ENCODE results near the gene MAST3. TPM values are rescaled to one million over a fixed set of nuclear protein-coding genes. Genes with fewer than 3 reads are reported as not detected.
"Not testable (repeated sequence)": the region's sequence is repeated elsewhere in the genome, so short reads cannot be mapped to it uniquely, and the experiment has no call there.

The MAST3 gene
- total RNA-seq, 1 donor from 2014 or later: 3.9 TPM

DNA sequence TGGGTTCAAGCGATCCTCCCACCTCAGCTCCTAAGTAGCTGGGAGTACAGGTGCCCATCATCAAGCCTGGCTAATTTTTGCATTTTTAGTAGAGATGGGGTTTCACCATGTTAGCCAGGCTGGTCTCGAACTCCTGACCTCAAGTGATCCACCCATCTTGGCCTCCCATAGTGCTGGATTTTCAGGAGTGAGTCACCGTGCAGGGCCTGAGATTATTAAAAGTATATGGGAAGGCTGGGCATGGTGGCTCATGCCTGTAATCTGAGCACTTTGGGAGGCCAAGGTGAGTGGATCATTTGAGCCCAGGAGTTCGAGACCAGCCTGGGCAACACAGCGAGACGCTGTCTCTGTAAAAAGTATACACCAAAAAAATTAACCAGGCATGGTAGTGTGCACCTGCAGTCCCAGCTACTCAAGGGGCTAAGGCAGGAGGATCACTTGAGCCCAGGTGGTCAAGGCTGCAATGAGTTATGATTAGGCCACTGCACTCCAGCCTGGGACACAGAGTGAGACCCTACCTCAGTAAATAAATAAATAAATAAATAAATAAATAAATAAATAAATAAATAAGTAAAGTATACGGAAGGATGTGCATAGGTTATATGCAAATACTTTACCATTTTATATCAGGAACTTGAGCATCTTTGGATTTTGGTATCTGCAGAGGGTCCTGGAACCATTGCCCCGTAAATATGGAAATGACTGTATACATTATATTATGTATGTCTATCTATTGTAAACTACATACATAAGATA is 11.7 kb upstream of the MAST3 start:
- H3K27me3 Mint-ChIP-seq (ENCODE audit: unreplicated experiment): peaks cover 1% of the 10 kb centered on the region
- no peak for DNase-seq (ENCODE audit: low spot score)
- H3K27ac Mint-ChIP-seq (ENCODE audit: unreplicated experiment): no peak overlapping the region
- TF ChIP-seq, protein P1, sequence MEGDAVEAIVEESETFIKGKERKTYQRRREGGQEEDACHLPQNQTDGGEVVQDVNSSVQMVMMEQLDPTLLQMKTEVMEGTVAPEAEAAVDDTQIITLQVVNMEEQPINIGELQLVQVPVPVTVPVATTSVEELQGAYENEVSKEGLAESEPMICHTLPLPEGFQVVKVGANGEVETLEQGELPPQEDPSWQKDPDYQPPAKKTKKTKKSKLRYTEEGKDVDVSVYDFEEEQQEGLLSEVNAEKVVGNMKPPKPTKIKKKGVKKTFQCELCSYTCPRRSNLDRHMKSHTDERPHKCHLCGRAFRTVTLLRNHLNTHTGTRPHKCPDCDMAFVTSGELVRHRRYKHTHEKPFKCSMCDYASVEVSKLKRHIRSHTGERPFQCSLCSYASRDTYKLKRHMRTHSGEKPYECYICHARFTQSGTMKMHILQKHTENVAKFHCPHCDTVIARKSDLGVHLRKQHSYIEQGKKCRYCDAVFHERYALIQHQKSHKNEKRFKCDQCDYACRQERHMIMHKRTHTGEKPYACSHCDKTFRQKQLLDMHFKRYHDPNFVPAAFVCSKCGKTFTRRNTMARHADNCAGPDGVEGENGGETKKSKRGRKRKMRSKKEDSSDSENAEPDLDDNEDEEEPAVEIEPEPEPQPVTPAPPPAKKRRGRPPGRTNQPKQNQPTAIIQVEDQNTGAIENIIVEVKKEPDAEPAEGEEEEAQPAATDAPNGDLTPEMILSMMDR (IDR thresholded peaks at IDR 0.05; ENCODE audit: unreplicated experiment): no peak
- no peak overlapping the region for H3K4me3 Mint-ChIP-seq (ENCODE audit: unreplicated experiment)
- no peaks in the 10 kb centered on the region for H3K4me1 Mint-ChIP-seq (ENCODE audit: unreplicated experiment)
- H3K9me3 Mint-ChIP-seq (ENCODE audit: unreplicated experiment): no peaks in the 10 kb centered on the region
- H3K36me3 Mint-ChIP-seq (ENCODE audit: low read depth, unreplicated experiment): no peaks in the 10 kb centered on the region

DNA sequence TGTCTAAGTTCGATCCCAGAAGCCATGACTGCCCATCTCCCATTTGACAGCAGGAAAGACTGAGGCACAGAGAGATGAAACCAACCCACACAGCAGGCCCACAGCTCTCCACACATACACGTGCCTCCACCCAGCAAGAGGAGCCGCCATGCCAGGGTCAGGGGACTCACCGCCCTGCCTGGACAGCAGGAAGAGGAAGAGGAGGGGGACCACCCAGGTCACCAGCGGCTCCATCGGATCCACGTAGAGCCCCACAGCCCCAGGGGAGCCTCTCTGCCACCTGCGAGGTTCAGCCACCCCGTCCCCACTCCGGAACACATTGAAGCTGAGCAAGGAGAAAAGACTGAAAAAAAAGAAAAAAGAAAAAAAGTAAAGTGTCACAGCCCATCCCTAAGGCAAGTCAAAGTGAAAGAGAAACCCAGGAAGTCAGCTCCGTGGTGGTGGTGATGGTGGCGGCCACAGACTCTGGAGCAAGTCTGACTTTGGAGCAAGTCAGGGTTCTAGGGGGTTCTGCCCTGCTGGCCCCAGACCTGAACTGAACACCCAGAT is 10.9 kb upstream of the MAST3 start, which contains the start of gene IL12RB1:
IL12RB1 (minus strand) TSS at position 345 of the 549 bp plus-strand sequence; CDS start at position 234, 111 bp downstream.
- DNase-seq (ENCODE audit: low spot score): no peak
- peaks cover 1% of the 10 kb centered on the region for H3K27me3 Mint-ChIP-seq (ENCODE audit: unreplicated experiment)
- TF ChIP-seq, protein P1 (IDR thresholded peaks at IDR 0.05; ENCODE audit: unreplicated experiment): no peak
- no peak within 1 kb of the TSS for H3K4me3 Mint-ChIP-seq (ENCODE audit: unreplicated experiment)
- no peaks in the 10 kb centered on the region for H3K9me3 Mint-ChIP-seq (ENCODE audit: unreplicated experiment)
- no peaks in the 10 kb centered on the region for H3K36me3 Mint-ChIP-seq (ENCODE audit: low read depth, unreplicated experiment)
- no peak within 1 kb of the TSS for H3K27ac Mint-ChIP-seq (ENCODE audit: unreplicated experiment)
- H3K4me1 Mint-ChIP-seq (ENCODE audit: unreplicated experiment): no peaks in the 10 kb centered on the region

DNA sequence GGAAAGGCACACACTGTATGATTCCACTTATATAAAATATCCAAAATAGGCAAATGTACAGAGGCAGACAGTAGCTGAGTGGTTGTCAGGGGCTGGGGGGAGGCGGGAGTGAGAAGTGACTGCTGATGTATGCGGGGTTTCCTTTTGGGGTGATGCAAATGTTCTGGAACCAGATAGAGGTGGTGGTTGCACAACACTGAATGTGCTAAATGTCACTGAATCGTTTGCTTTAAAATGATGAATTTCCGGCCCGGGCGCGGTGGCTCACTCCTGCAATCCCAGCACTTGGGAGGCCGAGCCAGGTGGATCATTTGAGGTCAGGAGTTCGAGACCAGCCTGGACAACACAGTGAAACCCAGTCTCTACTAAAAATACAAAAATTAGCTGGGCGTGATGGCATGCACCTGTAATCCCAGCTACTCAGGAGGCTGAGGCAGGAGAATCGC is 8.5 kb upstream of the MAST3 start:
- not testable (repeated sequence) for H3K9me3 Mint-ChIP-seq (ENCODE audit: unreplicated experiment); H3K27ac Mint-ChIP-seq (ENCODE audit: unreplicated experiment)

DNA sequence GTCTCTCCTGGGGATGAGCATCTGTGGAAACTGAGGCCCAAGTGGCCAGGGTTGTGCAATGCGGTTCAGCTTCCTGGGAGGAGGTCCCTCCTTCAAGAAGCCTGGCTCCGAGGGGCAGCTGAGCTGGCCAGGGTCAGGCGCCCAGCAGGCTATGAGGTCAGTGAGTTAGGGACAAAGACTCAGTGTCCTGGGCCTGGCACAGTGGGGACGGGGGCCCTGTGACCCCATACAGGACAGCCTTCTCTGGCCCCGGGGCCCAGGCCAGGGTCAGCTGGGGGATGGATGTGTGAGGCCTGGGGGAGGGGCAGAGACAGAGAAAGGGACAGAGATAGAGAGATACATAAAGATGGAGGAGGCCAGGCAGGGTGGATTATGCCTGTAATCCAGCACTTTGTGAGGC is 7.9 kb upstream of the MAST3 start:
- no peak for DNase-seq (ENCODE audit: low spot score)
- TF ChIP-seq, protein P1 (IDR thresholded peaks at IDR 0.05; ENCODE audit: unreplicated experiment): no peak
- H3K4me1 Mint-ChIP-seq (ENCODE audit: unreplicated experiment): no peaks in the 10 kb centered on the region
- H3K27ac Mint-ChIP-seq (ENCODE audit: unreplicated experiment): no peak overlapping the region
- H3K4me3 Mint-ChIP-seq (ENCODE audit: unreplicated experiment): no peak overlapping the region
- no peaks in the 10 kb centered on the region for H3K9me3 Mint-ChIP-seq (ENCODE audit: unreplicated experiment)
- no peaks in the 10 kb centered on the region for H3K36me3 Mint-ChIP-seq (ENCODE audit: low read depth, unreplicated experiment)
- peaks cover 3% of the 10 kb centered on the region for H3K27me3 Mint-ChIP-seq (ENCODE audit: unreplicated experiment)

More for the DNA sequence above, 8.5 kb upstream of the MAST3 start:
- DNase-seq (ENCODE audit: low spot score); H3K4me1 Mint-ChIP-seq (ENCODE audit: unreplicated experiment); H3K4me3 Mint-ChIP-seq (ENCODE audit: unreplicated experiment); H3K36me3 Mint-ChIP-seq (ENCODE audit: low read depth, unreplicated experiment); H3K27me3 Mint-ChIP-seq (ENCODE audit: unreplicated experiment): not testable (repeated sequence)

DNA sequence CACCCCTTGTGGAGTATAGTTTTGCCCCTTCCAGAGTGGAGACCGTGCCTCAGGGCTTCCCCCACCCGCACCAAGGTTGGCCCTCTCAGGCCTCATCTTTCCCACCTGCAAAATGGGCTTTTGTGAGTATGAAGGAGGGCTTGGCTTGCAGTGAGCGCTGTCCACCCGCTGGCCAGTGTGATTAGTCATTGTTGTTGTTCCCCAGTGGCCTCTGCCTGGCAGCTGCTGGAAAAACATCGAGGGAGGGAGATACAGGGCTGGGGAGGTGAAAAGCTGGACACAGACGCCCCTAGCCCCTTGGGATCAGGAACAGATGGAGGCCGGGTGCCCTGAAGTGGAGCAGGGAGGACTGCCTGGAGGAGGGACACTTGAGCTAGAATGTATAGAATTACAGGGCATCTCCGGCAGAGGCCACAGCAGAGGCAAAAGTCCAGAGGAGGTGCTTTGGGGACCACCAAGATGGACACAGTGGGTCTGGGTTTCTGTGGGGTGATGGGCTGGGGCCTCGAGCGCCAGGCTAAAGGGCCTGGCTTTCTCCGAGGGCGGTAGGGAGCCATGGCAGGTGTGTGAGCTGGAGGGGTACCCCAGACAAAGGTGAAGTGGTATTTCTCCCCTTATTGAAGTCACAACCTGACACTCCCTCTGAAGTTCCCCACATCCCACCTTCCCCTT is 6.9 kb upstream of the MAST3 start:
- no peak overlapping the region for H3K4me3 Mint-ChIP-seq (ENCODE audit: unreplicated experiment)
- no peak overlapping the region for H3K27ac Mint-ChIP-seq (ENCODE audit: unreplicated experiment)
- H3K36me3 Mint-ChIP-seq (ENCODE audit: low read depth, unreplicated experiment): no peaks in the 10 kb centered on the region
- no peak for DNase-seq (ENCODE audit: low spot score)
- H3K9me3 Mint-ChIP-seq (ENCODE audit: unreplicated experiment): no peaks in the 10 kb centered on the region
- peaks cover 3% of the 10 kb centered on the region for H3K27me3 Mint-ChIP-seq (ENCODE audit: unreplicated experiment)
- TF ChIP-seq, protein P1 (IDR thresholded peaks at IDR 0.05; ENCODE audit: unreplicated experiment): no peak
- H3K4me1 Mint-ChIP-seq (ENCODE audit: unreplicated experiment): no peaks in the 10 kb centered on the region
